AG04450 (cell line): Measurements from ENCODE around the gene C22orf31. TPM values are rescaled to one million over a fixed set of nuclear protein-coding genes. Genes with fewer than 3 reads are reported as not detected.

Source experiments
- CTCF ChIA-PET: fragments of 300-600, 350-600 bp; formaldehyde crosslinking; extraction: SDS; loops from one replicate; lab custom pipeline; 2022; ENCODE audit warnings: antibody characterized with exemption, inconsistent platforms; lab: Charles Lee
- POLR2A ChIA-PET: fragments of 350-600 bp; formaldehyde crosslinking; extraction: SDS; loops from one replicate; lab custom pipeline; 2021; ENCODE audit warnings: antibody characterized with exemption, inconsistent platforms; lab: Yijun Ruan, JAX
- DNase-seq: peaks from one replicate; pipeline ENCODE4 v3.0.0-alpha.2; 2011; ENCODE audit warnings: low read depth, low spot score
- H3K27ac ChIP-seq: one replicate; pipeline ENCODE4 v1.5.1; 2012; ENCODE audit warnings: low read depth, low read length, control low read depth
- H3K27me3 ChIP-seq: one replicate; pipeline ENCODE4 v1.6.0; 2012; ENCODE audit warnings: low read length; ENCODE audit not compliant: control insufficient read depth, insufficient read depth
- H3K4me3 ChIP-seq: 2 replicates; pipeline ENCODE4 v1.5.1; 2011; ENCODE audit warnings: mild to moderate bottlenecking, low read depth, low read length, control low read depth
- H3K9me3 ChIP-seq: 2 replicates; pipeline ENCODE4 v1.5.1; 2012; ENCODE audit warnings: low read length; ENCODE audit not compliant: control insufficient read depth, insufficient read depth
- CTCF ChIP-seq: IDR thresholded peaks from 2 replicates; pipeline ENCODE4 v1.5.1; 2011; ENCODE audit warnings: low read depth, low read length, control low read depth, inconsistent platforms
- polyA plus RNA-seq: library from polyadenylated mRNA; depleted of rRNA; stranded (reverse); fragments of >200 nt; gene quantifications from 2 replicates; pipeline ENCODE4 v1.2.3, GENCODE V29; 2011

C22orf31 gene
- polyA plus RNA-seq, 1 experiment = 0.11 TPM

- Histone ChIP-seq H3K27ac (no peak overlapping the region), H3K27me3 (peaks cover 22% of the 10 kb centered on the region), H3K4me3 (no peak overlapping the region), H3K9me3 (peaks cover 9% of the 10 kb centered on the region; the same call in 1 of the 2 replicates)
- ChIA-PET POLR2A (no interaction called here), CTCF (no interaction called here)
- no peak for DNase-seq
- no peak for TF ChIP-seq CTCF
Observed at GRCh38 chr22:29069463-29069862, 7.8 kb upstream of the C22orf31 start.

GRCh38 chr22:29065468-29066190, 4.0 kb upstream of the C22orf31 start:
- Histone ChIP-seq H3K27ac (no peak overlapping the region), H3K4me3 (no peak overlapping the region), H3K9me3 (no peaks in the 10 kb centered on the region), H3K27me3 (peaks cover 16% of the 10 kb centered on the region)
- no peak for DNase-seq
- CTCF ChIA-PET = interaction anchor here (0.5 to 1.3 kb wide), 6 partner anchors 10 to 236 kb away, joined by 3 to 4 read pairs (median 3); no protein-coding TSS in a partner anchor
- POLR2A ChIA-PET = interaction anchor here (0.6 kb wide), 1 partner anchor 14 kb away, joined by 3 read pairs; no protein-coding TSS in a partner anchor
- no peak for TF ChIP-seq CTCF

- H3K27me3 ChIP-seq = peaks cover 9% of the 10 kb centered on the region
- CTCF ChIA-PET = interaction anchor here (1.4 kb wide), 1 partner anchor 22 kb away, joined by 3 read pairs; no protein-coding TSS in a partner anchor
- no peak for TF ChIP-seq CTCF
- no peak overlapping the region for H3K27ac ChIP-seq
- no peak overlapping the region for H3K4me3 ChIP-seq
- H3K9me3 ChIP-seq = no peaks in the 10 kb centered on the region
- POLR2A ChIA-PET = no interaction called here
- no peak for DNase-seq
Observed at GRCh38 chr22:29062286-29062821, 723 bp upstream of the C22orf31 start.

GRCh38 chr22:29060931-29061330, 700 bp downstream of the C22orf31 start:
- no peak for DNase-seq
- H3K9me3 ChIP-seq = no peaks in the 10 kb centered on the region
- no peak for TF ChIP-seq CTCF
- ChIA-PET CTCF (interaction anchor here (0.7 to 1.4 kb wide), 2 partner anchors 21 to 93 kb away, joined by 3 read pairs; no protein-coding TSS in a partner anchor), POLR2A (no interaction called here)
- no peak overlapping the region for H3K4me3 ChIP-seq
- H3K27ac ChIP-seq = no peak overlapping the region
- peaks cover 9% of the 10 kb centered on the region for H3K27me3 ChIP-seq

GRCh38 chr22:29060251-29060869, 1.3 kb downstream of the C22orf31 start:
- Histone ChIP-seq H3K27me3 (peaks cover 8% of the 10 kb centered on the region), H3K4me3 (no peak overlapping the region), H3K27ac (no peak overlapping the region), H3K9me3 (no peaks in the 10 kb centered on the region)
- DNase-seq = no peak
- ChIA-PET CTCF (interaction anchor here (1.6 kb wide), 1 partner anchor 94 kb away, joined by 7 read pairs; no protein-coding TSS in a partner anchor), POLR2A (no interaction called here)
- no peak for TF ChIP-seq CTCF
